Measurements from ENCODE around the gene G2E3. TPM values are rescaled to one million over a fixed set of nuclear protein-coding genes. Genes with fewer than 3 reads are reported as not detected.
"Not testable (repeated sequence)": the region's sequence is repeated elsewhere in the genome, so short reads cannot be mapped to it uniquely, and the experiment has no call there.

Gene G2E3
- total RNA-seq, 1 experiment from 2014 or later: 24.3 TPM

DNA sequence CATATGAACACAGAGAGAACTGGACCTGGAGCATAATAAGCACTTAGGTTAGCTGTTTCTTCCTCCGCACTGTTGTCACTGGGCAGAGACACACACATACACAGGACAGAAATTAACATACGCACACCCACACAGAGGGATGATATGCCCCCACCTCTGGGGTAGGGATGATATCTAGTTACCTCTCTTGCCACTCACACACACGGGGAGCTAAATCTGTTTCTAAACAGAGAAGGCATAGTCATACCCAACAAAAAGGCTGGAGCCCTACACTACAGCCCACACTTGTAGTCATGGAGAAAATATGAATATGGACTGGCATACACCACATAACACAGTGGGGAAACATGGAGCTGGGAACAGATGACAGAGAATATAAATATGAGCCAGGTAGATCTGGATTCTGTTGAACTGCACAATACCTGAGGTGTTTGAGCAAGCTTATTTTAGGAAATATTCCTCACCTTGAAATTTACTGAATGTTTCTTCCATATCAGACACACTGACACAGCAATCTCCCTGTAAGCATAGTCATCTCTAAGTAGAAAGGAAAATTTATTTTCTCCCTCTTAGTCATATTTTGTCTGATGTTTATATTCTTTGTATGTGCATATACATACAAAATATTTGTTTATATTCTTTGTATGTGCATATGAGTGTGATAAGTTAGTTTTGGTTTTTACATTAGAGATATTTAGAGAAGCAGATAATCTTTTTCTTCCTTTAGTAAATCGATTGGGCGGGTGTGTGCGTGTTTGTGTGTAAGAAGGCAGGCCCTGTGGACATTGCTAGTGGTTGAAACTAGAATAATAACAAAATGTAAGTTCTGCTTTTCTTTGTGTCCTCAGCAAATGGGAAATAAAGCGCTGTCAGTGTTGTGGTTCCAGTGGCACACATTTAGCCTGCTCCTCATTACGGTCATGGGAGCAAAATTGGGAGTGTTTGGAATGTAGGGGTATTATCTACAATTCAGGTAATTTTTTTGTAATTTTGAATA lies 42.3 kb downstream of the G2E3 start:
- DNase-seq (ENCODE audit: low read depth): no peak

DNA sequence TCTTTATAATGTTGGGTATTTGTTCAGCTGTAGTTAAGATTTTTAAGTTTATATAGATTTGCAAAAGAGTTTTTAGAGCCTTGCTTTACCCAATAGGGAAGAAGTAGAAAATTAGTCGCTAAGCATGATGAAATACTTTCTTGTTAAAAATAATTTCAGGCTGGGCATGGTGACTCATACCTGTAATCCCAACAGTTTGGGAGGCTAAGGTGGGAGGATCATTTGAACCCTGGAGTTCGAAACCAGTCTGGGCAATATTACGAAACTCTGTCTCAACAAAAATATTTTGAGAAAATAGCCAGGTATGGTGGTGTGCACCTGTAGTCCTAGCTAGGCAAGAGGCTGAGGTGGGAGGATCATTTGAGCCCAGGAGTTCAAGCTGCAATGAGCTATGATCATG lies 44.4 kb downstream of the G2E3 start:
- peak; percentile 1 for DNase-seq (ENCODE audit: low read depth)

DNA sequence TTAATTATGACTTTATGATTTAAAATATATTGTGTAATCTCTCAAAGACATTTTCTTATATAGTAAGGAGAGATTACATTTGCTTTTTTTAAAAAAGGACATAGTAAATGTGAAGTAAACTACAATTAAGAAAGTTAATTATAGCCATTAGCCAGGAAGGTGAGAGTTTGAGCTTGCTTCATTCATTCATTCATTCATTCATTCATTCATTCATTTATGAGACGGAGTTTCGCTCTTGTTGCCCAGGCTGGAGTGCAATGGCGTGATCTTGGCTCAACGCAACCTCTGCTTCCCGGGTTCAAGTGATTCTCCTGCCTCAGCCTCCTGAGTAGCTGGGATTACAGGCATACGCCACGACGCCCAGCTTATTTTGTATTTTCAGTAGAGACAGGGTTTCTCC lies 45.7 kb downstream of the G2E3 start:
- not testable (repeated sequence) for DNase-seq (ENCODE audit: low read depth)

DNA sequence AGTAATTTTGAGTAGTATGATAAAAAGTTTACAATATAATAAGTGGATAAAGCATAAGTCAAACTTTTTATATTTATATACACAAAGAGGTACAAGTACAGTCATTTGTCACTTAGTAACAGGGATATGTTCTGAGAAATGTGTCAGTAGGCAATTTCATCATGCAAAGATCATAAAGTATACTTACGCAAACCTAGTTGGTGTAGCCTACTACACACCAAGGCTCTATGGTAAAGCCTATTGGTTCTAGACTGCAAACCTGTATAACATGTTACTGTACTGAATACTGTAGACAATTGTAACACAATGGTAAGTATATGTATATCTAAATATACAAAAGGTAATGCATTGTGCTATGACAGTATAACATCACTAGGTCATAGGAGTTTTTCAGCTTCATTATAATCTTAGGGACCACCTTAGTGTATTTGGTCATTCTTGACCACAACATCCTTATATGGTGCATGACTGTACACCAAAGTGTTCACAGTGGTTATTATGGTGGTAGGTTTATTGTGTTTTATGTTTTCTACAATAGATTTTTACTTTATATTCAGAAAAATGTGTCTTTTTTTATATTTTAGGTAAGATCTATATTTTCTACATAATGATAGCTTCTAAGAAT lies 48.3 kb downstream of the G2E3 start:
- DNase-seq (ENCODE audit: low read depth): peak; percentile 32

GRCh38 chr14:30608533-30609006 lies 49.6 kb downstream of the G2E3 start:
- peak; percentile 79 for DNase-seq (ENCODE audit: low read depth)

DNA sequence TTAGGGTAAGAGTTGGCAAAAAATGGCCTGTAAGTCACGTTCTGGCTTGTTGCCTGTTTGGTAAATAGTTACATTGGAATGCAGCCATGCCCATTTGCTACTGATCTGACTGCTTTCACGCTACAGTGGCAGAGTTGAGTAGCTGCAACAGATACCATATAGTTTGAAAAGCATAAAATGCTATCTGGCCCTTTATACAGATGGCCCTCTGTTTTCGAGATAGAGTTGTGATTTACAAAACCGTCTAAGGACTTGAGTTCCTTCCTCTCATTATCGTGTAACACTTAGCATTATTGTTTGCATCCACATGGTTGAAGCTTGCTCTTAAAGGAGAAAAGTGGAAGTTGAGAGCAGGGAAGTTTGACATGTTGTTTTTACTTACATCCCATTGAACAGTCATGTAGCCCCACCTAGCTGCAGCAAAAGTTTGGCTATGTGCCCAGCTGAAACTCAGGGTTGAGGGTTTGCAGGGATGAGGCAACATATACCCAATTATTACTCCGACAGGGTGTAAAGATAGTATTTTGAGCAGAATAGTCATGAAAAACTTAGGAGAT lies 51.9 kb downstream of the G2E3 start:
- DNase-seq (ENCODE audit: low read depth): peak; percentile 42

GRCh38 chr14:30614155-30614554 lies 55.2 kb downstream of the G2E3 start:
- no peak for DNase-seq (ENCODE audit: low read depth)

DNA sequence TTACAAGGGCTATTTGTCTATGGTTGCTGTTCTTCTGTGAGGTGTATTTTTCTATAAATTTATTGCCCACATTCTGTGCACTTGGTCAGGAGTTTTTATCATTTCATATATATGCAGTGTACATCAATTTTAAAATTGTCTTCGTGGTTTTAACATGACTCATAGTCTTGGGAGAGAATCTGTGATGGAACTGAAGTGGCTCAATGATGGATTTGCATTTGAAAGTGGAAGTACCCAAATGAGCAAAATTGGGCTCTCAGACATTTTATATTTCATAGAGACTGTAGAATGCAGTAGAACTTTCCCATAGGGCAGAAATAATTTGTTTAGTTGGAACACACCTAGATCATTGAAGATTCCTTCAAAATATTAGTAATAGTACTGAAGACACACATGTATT lies 61.2 kb downstream of the G2E3 start:
- peak; percentile 62 for DNase-seq (ENCODE audit: low read depth)

- peak; percentile 24 for DNase-seq (ENCODE audit: low read depth)
Measured at GRCh38 chr14:30621354-30621939, 62.5 kb downstream of the G2E3 start.

DNA sequence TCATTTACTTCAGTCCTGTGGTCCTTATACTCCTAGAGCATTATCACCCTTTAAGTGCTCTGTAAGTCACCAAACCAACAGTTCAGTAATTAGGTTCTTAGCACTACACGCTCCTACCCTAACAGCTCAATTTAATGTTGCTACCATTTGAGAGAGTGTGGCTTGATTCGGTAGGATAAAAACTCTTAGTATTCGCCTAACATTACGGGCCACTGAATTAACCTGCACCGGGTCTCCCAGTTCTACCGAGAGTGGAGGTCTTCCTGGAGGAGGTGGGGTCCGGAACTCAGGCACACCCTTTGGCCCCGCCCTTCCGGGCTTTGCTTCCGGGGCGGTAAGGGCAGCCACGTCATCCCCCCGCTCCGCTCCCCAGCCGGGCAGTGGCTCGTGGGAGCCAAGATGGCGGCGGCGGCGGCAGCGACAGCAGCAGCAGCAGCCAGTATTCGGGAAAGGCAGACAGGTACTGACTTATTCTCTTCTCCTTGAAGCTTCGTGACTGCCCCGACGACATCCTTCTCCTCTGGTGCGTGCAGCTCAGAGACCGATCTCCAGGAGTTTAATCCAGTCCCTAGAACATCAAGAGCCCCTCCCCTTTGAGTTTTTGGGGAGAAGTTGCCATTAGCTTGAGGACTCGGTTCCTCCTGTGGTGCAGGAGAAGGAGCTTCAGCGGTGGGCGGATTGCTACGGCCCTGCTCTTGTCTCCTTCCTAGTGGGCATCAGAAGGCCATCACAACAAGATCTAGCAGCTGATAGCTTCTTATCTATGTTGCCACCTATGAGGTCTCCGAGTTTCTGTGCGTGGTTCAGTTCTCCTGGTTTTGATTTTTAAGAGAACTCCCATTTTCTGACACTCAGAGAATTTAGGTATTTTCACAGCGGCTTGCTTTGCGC lies 63.2 kb downstream of the G2E3 start, which contains the start of gene SCFD1:
Gene SCFD1 (plus strand): TSS at position 380 of the 891 bp plus-strand sequence. CDS start 20 bp downstream, at position 400.
- DNase-seq (ENCODE audit: low read depth): peak; percentile 90

DNA sequence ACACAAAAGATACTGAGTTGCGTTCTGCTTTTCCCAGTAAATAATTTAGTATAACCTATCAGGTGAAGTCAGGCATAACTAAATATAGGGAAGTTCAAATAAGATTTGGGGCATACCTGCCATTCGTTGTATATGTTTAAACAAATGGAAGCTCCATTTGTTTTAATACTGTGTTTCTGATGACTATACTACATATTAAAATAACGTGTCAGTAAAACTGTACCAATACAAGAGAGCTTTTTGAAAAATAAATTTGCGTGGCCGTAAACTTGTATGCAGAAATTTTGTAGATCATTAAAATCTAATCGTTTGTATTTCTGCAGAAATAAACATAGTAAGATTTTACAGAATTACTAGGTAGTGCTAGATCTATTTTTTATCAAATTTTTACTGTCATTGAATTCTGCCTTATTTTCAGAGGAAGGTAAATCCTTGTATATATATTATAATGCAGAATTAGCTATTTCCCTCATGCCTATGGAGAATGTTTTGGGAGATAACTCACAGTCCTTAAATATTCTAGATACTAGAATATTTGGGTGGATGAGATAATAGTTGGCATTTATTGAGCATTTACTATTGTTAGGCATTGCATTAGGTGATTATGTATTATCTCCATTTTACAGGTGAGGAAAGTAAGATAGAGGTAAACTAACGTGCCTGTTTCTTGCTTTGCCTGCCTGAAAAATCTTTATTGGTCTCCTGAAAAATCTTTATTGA lies 64.6 kb downstream of the G2E3 start:
- no peak for DNase-seq (ENCODE audit: low read depth)

GRCh38 chr14:30624132-30624423 lies 65.1 kb downstream of the G2E3 start:
- DNase-seq (ENCODE audit: low read depth): no peak

DNA sequence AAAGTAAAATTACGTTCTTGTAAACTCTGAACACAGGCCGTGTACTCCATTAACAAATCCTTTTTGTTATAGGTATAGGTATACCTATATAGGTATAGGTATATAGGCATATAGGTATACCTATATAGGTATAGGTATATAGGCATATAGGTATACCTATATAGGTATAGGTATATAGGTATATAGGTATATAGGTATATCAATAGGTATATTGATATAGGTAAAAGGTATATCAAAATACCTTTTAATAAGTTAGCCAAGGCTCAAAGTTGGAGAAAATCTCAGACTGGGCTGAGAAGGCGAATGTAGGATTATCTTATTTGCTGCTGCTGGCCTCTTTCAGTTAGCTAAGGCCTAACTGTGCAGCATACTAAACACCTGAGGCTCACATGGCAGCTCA lies 66.6 kb downstream of the G2E3 start:
- no peak for DNase-seq (ENCODE audit: low read depth)

DNA sequence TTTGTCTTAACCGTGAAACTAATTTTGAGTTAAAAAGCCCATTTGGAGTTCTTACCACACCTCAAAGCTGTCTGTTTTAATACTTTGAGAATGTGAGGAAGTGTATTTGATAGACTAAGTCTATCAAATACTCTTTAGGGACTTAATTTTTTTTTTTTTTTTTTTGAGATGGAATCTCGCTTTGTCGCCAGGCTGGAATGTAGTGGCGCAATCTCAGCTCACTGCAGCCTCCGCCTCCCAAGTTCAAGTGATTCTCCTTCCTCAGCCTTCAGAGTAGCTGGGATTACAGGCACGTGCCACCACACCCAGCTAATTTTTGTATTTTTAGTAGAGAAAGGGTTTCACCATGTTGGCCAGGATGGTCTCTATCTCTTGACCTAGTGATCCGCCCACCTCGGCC lies 70.5 kb downstream of the G2E3 start:
- DNase-seq (ENCODE audit: low read depth): peak; percentile 82

GRCh38 chr14:30630248-30630647 lies 71.3 kb downstream of the G2E3 start:
- DNase-seq (ENCODE audit: low read depth): no peak

- DNase-seq (ENCODE audit: low read depth): no peak
Measured at GRCh38 chr14:30632730-30633129, 73.8 kb downstream of the G2E3 start.

- DNase-seq (ENCODE audit: low read depth): no peak
Measured at GRCh38 chr14:30638926-30639325, 80.0 kb downstream of the G2E3 start.

DNA sequence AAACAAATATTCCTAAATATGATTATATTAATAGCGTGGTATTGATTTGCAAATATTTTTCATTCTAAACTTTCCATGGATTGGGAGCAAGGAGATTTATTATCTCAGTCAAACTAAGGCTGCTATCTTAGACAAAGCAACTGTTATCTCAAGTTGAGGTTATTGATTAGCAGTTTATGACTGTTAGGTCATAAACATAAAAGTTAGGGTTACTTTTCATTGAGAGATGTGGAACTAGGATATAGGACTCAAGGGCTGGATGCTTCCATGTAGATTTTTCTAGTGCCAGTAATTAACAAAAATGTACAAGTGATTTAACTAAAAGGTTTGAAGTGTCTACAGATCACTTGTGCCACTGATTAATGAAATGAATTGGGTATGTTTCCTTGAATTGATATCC lies 82.2 kb downstream of the G2E3 start:
- DNase-seq (ENCODE audit: low read depth): no peak

GRCh38 chr14:30644462-30644861 lies 85.5 kb downstream of the G2E3 start:
- DNase-seq (ENCODE audit: low read depth): not testable (repeated sequence)

DNA sequence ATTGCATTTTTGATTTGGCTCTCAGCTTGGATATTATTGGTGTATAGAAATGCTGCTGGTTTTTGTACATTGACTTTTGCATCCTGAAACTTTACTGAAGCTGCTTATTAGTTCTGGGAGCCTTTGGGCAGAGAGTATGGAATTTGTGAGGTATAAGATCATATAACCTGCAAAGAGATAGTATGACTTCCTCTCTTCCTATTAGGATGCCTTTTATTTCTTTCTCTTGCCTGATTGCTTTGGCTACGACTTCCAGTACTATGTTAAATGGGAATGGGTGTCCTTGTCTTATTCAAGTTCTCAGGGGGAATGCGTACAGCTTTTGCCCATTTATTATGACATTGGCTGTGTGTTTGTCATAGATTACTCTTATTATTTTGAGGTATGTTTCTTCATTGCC lies 86.6 kb downstream of the G2E3 start:
- no peak for DNase-seq (ENCODE audit: low read depth)
